Muscle layer of duodenum (tissue), 2 donors: ENCODE results near the gene TFF3.

Experiments
- H3K27ac ChIP-seq: one replicate; pipeline ENCODE4 v1.7.0; 2013; ENCODE audit warnings: mild to moderate bottlenecking, low read length
- H3K27me3 ChIP-seq: one replicate; pipeline ENCODE4 v1.7.0; 2013; ENCODE audit warnings: low read depth, mild to moderate bottlenecking, control low read depth, low read length
- H3K36me3 ChIP-seq, 2 donors: one replicate each; pipeline ENCODE4 v1.7.0; 2013; ENCODE audit warnings: low read length in 2 of 2, control low read depth in 1 of 2, mild to moderate bottlenecking in 1 of 2; ENCODE audit not compliant: insufficient read depth in 2 of 2, control insufficient read depth in 1 of 2
- H3K4me1 ChIP-seq, 2 donors: one replicate each; pipeline ENCODE4 v1.7.0; 2013; ENCODE audit warnings: low read length in 2 of 2, mild to moderate bottlenecking in 2 of 2, control low read depth in 1 of 2, moderate library complexity in 1 of 2; ENCODE audit not compliant: insufficient read depth in 2 of 2, control insufficient read depth in 1 of 2
- H3K4me3 ChIP-seq, 2 donors: one replicate each; pipeline ENCODE4 v1.7.0; 2013; ENCODE audit warnings: low read length in 2 of 2, low read depth in 1 of 2, mild to moderate bottlenecking in 1 of 2
- H3K9me3 ChIP-seq, 2 donors: one replicate each; pipeline ENCODE4 v1.7.0; 2013; ENCODE audit warnings: low read length in 2 of 2, control low read depth in 1 of 2, mild to moderate bottlenecking in 1 of 2; ENCODE audit not compliant: control insufficient read depth in 1 of 2
- donor health status: healthy.

Gene TFF3

GRCh38 chr21:42281181-42281680 lies 34.0 kb downstream of the TFF3 start:
- no peaks in the 10 kb centered on the region for H3K4me1 ChIP-seq
- H3K27me3 ChIP-seq: no peaks in the 10 kb centered on the region
- no peaks in the 10 kb centered on the region for H3K9me3 ChIP-seq
- no peak overlapping the region for H3K4me3 ChIP-seq
- no peak overlapping the region for H3K27ac ChIP-seq
- H3K36me3 ChIP-seq: peaks cover 0 to 49% of the 10 kb centered on the region in 2 donors

- Histone ChIP-seq H3K9me3 (no peaks in the 10 kb centered on the region), H3K4me1 (no peaks in the 10 kb centered on the region), H3K4me3 (no peak overlapping the region), H3K27me3 (no peaks in the 10 kb centered on the region), H3K36me3 (peaks cover 0 to 43% of the 10 kb centered on the region in 2 donors), H3K27ac (no peak overlapping the region)
Observed at GRCh38 chr21:42280356-42281180, 34.6 kb downstream of the TFF3 start.

- Histone ChIP-seq H3K36me3 (peaks cover 0 to 45% of the 10 kb centered on the region in 2 donors), H3K27ac (no peak overlapping the region), H3K4me3 (no peak overlapping the region), H3K4me1 (no peaks in the 10 kb centered on the region), H3K9me3 (no peaks in the 10 kb centered on the region), H3K27me3 (no peaks in the 10 kb centered on the region)
Observed at GRCh38 chr21:42279888-42280287, 35.3 kb downstream of the TFF3 start.

- no peak overlapping the region for H3K27ac ChIP-seq
- no peaks in the 10 kb centered on the region for H3K4me1 ChIP-seq
- no peaks in the 10 kb centered on the region for H3K27me3 ChIP-seq
- H3K9me3 ChIP-seq: no peaks in the 10 kb centered on the region
- no peak overlapping the region for H3K4me3 ChIP-seq
- H3K36me3 ChIP-seq: peaks cover 0 to 41% of the 10 kb centered on the region in 2 donors
Observed at GRCh38 chr21:42279341-42279871, 35.8 kb downstream of the TFF3 start.

GRCh38 chr21:42278451-42279149 lies 36.6 kb downstream of the TFF3 start:
- Histone ChIP-seq H3K27me3 (no peaks in the 10 kb centered on the region), H3K36me3 (peaks cover 0 to 40% of the 10 kb centered on the region in 2 donors), H3K27ac (no peak overlapping the region), H3K4me3 (no peak overlapping the region), H3K9me3 (no peaks in the 10 kb centered on the region), H3K4me1 (no peaks in the 10 kb centered on the region)

GRCh38 chr21:42277593-42277992 lies 37.6 kb downstream of the TFF3 start:
- Histone ChIP-seq H3K27ac (no peak overlapping the region), H3K4me3 (no peak overlapping the region), H3K36me3 (peaks cover 0 to 39% of the 10 kb centered on the region in 2 donors), H3K4me1 (no peaks in the 10 kb centered on the region), H3K9me3 (no peaks in the 10 kb centered on the region), H3K27me3 (no peaks in the 10 kb centered on the region)

GRCh38 chr21:42276526-42277154 lies 38.6 kb downstream of the TFF3 start:
- no peaks in the 10 kb centered on the region for H3K27me3 ChIP-seq
- H3K27ac ChIP-seq: no peak overlapping the region
- H3K4me3 ChIP-seq: no peak overlapping the region
- no peaks in the 10 kb centered on the region for H3K9me3 ChIP-seq
- H3K4me1 ChIP-seq: no peaks in the 10 kb centered on the region
- peaks cover 0 to 31% of the 10 kb centered on the region in 2 donors for H3K36me3 ChIP-seq

- Histone ChIP-seq H3K9me3 (no peaks in the 10 kb centered on the region), H3K4me3 (no peak overlapping the region), H3K27ac (no peak overlapping the region), H3K36me3 (peaks cover 0 to 26% of the 10 kb centered on the region in 2 donors), H3K4me1 (no peaks in the 10 kb centered on the region), H3K27me3 (no peaks in the 10 kb centered on the region)
Observed at GRCh38 chr21:42276076-42276475, 39.1 kb downstream of the TFF3 start.

- H3K36me3 ChIP-seq: peaks cover 0 to 16% of the 10 kb centered on the region in 2 donors
- H3K9me3 ChIP-seq: no peaks in the 10 kb centered on the region
- H3K27ac ChIP-seq: no peak overlapping the region
Observed at GRCh38 chr21:42272984-42273600, 42.1 kb downstream of the TFF3 start.

GRCh38 chr21:42272109-42272962 lies 42.9 kb downstream of the TFF3 start:
- Histone ChIP-seq H3K4me1 (peaks cover 0 to 4% of the 10 kb centered on the region in 2 donors), H3K9me3 (no peaks in the 10 kb centered on the region), H3K36me3 (peaks cover 0 to 15% of the 10 kb centered on the region in 2 donors), H3K27me3 (no peaks in the 10 kb centered on the region), H3K4me3 (no peak overlapping the region), H3K27ac (no peak overlapping the region)

More at GRCh38 chr21:42272984-42273600, 42.1 kb downstream of the TFF3 start:
- H3K4me1 ChIP-seq: peaks cover 0 to under 1% of the 10 kb centered on the region in 2 donors
- H3K4me3 ChIP-seq: no peak overlapping the region
- no peaks in the 10 kb centered on the region for H3K27me3 ChIP-seq
